Measurements from ENCODE around the gene DDX5. TPM values are rescaled to one million over a fixed set of nuclear protein-coding genes. Genes with fewer than 3 reads are reported as not detected.

DDX5 gene
- total RNA-seq, 1 experiment from 2014 or later, result 798 TPM

DNA sequence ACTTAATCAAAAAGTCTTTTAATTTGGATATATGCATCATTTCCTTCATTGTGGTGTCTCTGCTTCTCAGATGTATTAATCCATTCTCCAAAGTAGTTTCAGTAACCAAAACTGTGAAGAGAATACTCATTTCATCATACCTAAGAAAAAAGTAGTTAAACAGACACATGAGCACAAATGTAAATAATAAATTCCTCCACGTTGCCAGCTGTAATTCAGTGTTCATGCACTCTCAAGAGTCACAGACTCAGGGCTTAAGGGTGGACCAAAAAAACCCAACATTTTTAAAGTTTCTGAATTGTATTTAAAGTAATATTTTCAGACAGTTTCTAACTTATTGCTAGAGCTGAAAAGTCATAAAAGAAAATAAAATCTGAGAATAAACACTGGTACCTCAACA is 28.2 kb downstream of the DDX5 start:
- RAD21 ChIA-PET (ENCODE audit: low non-redundant PET in 1 of 2, low total read pairs in 2 of 2, uncharacterized antibody in 2 of 2, unreplicated experiment in 2 of 2), result no interaction called here
- no peak overlapping the region for H3K27ac ChIP-seq (ENCODE audit: low read depth, low read length)
- no peaks in the 10 kb centered on the region for H3K9me2 ChIP-seq (ENCODE audit: insufficient read depth)
- intact Hi-C loops (cut with micrococcal nuclease), result no loop called here
- DNase-seq (ENCODE audit: low read depth, low spot score), result no peak
- H3K79me2 ChIP-seq (ENCODE audit: insufficient read depth, low read length), result no peaks in the 10 kb centered on the region
- POLR2A ChIA-PET, result interaction anchor here (0.8 kb wide), 1 partner anchor 29 kb away, joined by 3 read pairs; the partner anchor contains the start of genes CEP95 and DDX5
- no peaks in the 10 kb centered on the region for H3K9me3 ChIP-seq (ENCODE audit: control insufficient read depth in 1 of 2, insufficient read depth in 1 of 2, low read depth in 1 of 2, low read length in 2 of 2)
- no peaks in the 10 kb centered on the region for H3K4me1 ChIP-seq (ENCODE audit: control insufficient read depth in 1 of 2, insufficient read depth in 2 of 2, low read length in 2 of 2)
- no TSS peak for BruUV-seq (replicated peaks)
- TF ChIP-seq CBX3 (IDR thresholded peaks at IDR 0.05; ENCODE audit: low read depth), result no peak
- H3K9ac ChIP-seq (ENCODE audit: low read length), result no peak overlapping the region
- no peak overlapping the region for H3K4me3 ChIP-seq (replicated peaks in 1 of 2; ENCODE audit: low read depth in 1 of 2, low read length in 2 of 2)
- no peak for ATAC-seq
- no peak overlapping the region for H2AFZ ChIP-seq (ENCODE audit: low read depth, low read length, poor library complexity, severe bottlenecking)
- no peaks in the 10 kb centered on the region for H3K27me3 ChIP-seq (ENCODE audit: insufficient read depth, low read length)
- CTCF ChIA-PET, result interaction anchor here (0.8 to 1.4 kb wide), 4 partner anchors 13 to 171 kb away, joined by 3 read pairs; no protein-coding TSS in a partner anchor
- no peak overlapping the region for H3K4me2 ChIP-seq (ENCODE audit: low read length)
- H4K20me1 ChIP-seq (ENCODE audit: insufficient read depth), result peaks cover 4% of the 10 kb centered on the region; the same call in 1 of the 2 replicates
- H3K36me3 ChIP-seq (ENCODE audit: control insufficient read depth in 1 of 2, insufficient read depth in 2 of 2, low read length in 2 of 2), result peaks cover 11 to 32% of the 10 kb centered on the region in 2 experiments

DNA sequence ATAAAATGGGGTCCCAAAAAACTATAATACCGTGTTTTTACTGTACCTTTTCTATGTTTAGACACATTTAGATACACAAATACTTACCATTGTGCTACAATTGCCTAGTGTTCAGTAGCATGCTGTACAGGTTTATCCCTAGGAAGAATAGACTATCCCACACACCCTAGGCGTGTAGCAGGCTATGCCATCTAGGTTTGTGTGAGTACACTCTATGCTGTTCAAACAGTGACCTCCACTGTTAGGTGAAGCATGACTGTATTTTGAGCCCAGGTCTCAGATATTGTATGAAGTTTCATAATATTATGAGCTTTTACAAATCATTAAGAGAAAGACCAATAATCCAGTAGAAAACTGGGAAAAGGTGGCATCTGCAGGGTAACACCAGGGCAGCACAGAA is 33.5 kb downstream of the DDX5 start:
- Histone ChIP-seq H3K9ac (ENCODE audit: low read length) (no peak overlapping the region), H3K9me3 (ENCODE audit: control insufficient read depth in 1 of 2, insufficient read depth in 1 of 2, low read depth in 1 of 2, low read length in 2 of 2) (no peaks in the 10 kb centered on the region), H3K9me2 (ENCODE audit: insufficient read depth) (no peaks in the 10 kb centered on the region), H4K20me1 (ENCODE audit: insufficient read depth) (no peaks in the 10 kb centered on the region; the same call in 1 of the 2 replicates), H3K27ac (ENCODE audit: low read depth, low read length) (no peak overlapping the region), H3K4me1 (ENCODE audit: control insufficient read depth in 1 of 2, insufficient read depth in 2 of 2, low read length in 2 of 2) (no peaks in the 10 kb centered on the region), H3K36me3 (ENCODE audit: control insufficient read depth in 1 of 2, insufficient read depth in 2 of 2, low read length in 2 of 2) (peaks cover 0 to 2% of the 10 kb centered on the region in 2 experiments; a peak in 1 of 4 replicates), H3K4me3 (replicated peaks in 1 of 2; ENCODE audit: low read depth in 1 of 2, low read length in 2 of 2) (no peak overlapping the region), H2AFZ (ENCODE audit: low read depth, low read length, poor library complexity, severe bottlenecking) (no peak overlapping the region), H3K4me2 (ENCODE audit: low read length) (no peak overlapping the region), H3K79me2 (ENCODE audit: insufficient read depth, low read length) (no peaks in the 10 kb centered on the region), H3K27me3 (ENCODE audit: insufficient read depth, low read length) (no peaks in the 10 kb centered on the region)
- ChIA-PET RAD21 (ENCODE audit: low non-redundant PET in 1 of 2, low total read pairs in 2 of 2, uncharacterized antibody in 2 of 2, unreplicated experiment in 2 of 2) (interaction anchor here in 1 of 2 experiments (0.6 to 1.0 kb wide), 2 partner anchors 19 to 52 kb away, joined by 4 to 6 read pairs; no protein-coding TSS in a partner anchor), POLR2A (no interaction called here), CTCF (interaction anchor here (0.7 to 1.0 kb wide), 3 partner anchors 18 to 54 kb away, joined by 3 read pairs; no protein-coding TSS in a partner anchor)
- no TSS peak for BruUV-seq (replicated peaks)
- TF ChIP-seq EZH2phosphoT487 (IDR thresholded peaks at IDR 0.05; ENCODE audit: borderline replicate concordance), result no peak
- TF ChIP-seq RAD21 (IDR thresholded peaks at IDR 0.05; ENCODE audit: low read depth), result peak; percentile 50
- TF ChIP-seq, protein P1, sequence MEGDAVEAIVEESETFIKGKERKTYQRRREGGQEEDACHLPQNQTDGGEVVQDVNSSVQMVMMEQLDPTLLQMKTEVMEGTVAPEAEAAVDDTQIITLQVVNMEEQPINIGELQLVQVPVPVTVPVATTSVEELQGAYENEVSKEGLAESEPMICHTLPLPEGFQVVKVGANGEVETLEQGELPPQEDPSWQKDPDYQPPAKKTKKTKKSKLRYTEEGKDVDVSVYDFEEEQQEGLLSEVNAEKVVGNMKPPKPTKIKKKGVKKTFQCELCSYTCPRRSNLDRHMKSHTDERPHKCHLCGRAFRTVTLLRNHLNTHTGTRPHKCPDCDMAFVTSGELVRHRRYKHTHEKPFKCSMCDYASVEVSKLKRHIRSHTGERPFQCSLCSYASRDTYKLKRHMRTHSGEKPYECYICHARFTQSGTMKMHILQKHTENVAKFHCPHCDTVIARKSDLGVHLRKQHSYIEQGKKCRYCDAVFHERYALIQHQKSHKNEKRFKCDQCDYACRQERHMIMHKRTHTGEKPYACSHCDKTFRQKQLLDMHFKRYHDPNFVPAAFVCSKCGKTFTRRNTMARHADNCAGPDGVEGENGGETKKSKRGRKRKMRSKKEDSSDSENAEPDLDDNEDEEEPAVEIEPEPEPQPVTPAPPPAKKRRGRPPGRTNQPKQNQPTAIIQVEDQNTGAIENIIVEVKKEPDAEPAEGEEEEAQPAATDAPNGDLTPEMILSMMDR (IDR thresholded peaks at IDR 0.05 in 2 of 3, conservative IDR thresholded peaks at IDR 0.05 in 1 of 3; ENCODE audit: borderline replicate concordance in 1 of 3, insufficient read depth in 1 of 3, low read depth in 2 of 3, low read length in 2 of 3), result peak in 1 of 3 experiments; percentile 20; a peak in 1 of 6 replicates
- DNase-seq (ENCODE audit: low read depth, low spot score), result no peak
- intact Hi-C loops (cut with micrococcal nuclease), result no loop called here
- peak; percentile 62 for ATAC-seq
